HG03108 (cell line): ENCODE data around the gene S100A7A.
"Not testable (repeated sequence)": the region's sequence is repeated elsewhere in the genome, so short reads cannot be mapped to it uniquely, and the experiment has no call there.

Experiments used
- ATAC-seq: cut with Tn5 transposase; IDR thresholded peaks from one replicate; pipeline ENCODE4 v1.9.1; 2021; ENCODE audit warnings: moderate library complexity; ENCODE audit not compliant: unreplicated experiment

S100A7A gene

DNA sequence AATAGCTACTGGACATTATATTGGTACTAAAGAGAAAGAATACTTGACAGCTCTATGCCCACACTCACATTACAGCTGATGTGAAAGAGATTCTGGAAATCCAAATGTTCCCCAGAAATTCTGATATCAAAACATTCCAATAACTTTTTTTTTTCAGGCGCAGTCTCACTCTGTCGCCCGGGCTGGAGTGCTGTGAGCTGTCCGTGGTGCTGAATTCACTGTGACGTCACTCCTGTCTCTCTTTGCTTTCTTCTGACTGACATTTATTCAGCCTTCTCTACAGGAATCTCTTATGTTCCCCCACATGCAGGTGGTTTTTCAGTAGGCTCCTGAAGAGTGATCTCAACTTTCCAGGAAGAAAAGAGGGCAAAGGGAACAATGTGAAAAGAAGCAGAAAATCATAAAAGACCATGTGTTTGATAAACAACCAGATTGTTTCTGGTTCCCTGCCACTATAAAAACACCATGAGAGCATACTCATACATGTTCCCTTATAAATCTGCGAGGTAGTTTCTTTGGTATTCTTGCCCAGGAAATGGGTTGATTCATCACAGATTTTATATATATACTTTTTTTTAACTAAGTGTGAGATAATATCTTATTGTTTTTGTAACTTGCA is 6.2 kb downstream of the S100A7A start:
- ATAC-seq = no peak

DNA sequence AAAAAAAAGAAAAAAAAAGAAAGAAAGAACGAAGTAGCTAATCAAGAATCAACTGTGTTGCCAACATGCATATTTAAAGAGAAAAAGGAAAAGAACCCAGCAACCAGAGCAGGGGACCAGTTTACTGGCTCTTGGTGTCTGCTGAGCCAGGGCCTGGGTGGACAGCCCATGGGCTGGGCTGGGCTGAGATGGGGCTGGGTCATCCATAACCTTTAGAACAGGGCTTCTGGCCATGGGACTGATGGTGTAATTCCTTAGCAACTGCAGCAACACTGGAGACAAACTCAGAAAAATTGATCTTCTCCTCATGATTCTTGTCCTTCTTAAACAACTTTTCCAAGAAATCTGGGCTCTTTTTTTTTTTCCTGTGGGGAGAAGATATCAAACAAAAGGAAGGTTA is 10.5 kb downstream of the S100A7A start:
- no peak for ATAC-seq

DNA sequence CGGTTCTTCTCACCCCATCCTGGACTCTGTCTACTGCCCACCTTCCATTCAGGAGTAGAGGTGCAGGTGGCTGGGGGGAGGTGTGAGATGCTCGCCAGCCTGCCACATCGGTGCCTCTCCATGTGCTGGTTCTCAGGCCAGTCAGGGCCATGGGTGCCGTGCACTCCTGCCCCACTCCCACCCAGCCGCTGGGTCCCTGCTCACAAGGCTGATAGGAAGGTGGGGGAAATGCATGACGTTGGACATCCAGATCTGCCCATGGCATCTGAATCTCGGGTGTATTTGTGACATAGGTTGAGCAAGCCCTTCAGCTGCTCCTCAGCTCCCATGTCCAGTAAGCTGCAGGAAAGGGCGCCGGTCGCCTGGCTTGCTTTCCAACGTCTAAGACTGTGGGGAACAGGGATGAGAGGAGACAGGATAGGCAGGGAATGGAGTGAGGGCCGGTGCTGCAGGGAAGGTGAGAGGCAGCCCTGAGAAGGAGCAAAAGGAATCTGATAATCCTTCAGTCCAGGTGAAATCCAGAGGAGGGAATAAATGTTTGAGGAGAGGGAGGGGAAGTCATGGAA is 11.8 kb downstream of the S100A7A start:
- ATAC-seq = no peak

DNA sequence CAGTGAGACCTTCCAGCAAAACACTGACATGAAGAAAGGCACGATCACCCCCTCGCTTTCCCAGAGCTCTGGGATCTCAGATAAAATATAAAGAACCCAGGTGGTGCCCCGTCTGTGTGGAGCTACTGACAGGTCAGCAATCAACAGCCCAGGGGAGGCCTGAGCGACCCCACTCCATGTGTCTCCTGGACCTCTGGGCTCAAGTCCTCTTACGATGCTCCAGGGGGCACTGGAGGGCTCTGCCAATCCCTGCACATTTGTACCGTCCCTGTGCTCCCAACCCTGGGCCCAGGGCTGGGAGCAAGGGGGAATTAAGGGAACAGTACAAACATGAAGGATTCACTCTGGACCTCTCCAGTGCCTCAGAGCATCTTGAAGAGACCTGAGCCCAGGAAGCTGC is 12.5 kb downstream of the S100A7A start:
- no peak for ATAC-seq

DNA sequence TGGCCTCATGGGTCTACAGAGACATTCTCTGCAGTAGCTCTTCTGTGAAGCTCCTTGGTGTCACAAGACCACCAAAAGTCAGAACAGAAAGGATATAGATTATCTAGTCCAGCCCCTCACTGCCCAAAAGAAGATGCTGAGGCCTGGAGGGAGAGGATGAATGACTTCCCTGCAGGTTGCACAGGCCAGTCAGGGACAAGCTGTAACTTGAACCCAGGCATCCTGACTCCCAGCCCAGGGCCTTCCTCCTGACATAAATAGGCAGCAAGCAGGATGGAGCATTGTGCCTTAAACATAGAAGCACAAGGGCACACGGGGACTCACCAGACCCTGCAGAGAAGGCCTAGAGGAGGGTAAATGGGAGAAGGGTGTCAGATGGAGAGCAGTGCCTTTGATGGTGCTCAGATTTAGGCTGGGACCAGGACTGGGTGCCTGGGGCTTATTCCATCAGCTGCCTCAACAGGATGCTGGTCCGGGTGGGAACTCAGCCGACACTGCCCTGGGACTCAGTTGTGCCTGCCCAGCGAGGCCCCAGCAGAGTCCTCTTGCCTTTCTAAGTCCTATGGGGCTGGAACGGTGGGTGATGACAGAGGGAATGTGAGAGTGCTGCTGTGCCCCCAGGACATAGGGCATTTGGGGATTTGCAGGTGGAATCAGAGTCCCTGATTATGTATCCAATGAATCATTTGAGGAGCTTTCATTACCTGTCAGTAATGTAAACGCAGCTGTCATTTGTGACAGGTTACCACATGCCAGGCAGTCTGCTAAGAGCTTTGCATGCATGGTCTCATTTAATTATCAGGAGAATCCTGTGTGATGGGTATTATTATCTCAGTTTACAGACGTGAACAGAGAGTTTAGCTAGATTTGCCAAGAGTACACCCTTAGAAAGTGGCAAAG is 13.2 kb downstream of the S100A7A start:
- no peak for ATAC-seq

DNA sequence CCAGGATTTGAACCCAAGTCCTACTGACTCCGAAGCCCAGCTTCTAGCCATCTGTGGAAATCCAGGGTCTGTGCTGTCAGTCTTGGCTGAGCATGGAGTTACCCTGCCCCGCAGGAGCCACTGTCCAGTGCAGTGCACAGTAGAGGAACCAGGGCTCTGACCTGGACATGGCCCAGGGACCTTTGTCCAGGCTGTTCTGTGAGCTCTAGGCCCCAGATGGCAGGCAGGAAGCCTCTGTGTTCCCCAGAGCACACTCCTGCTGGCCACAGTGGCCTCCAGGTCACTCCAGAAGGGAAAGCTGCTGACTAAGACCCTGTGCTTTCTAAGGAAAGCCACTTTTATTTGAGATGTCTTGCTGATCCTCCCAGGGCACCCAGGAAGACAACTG is 13.8 kb downstream of the S100A7A start:
- ATAC-seq = no peak

DNA sequence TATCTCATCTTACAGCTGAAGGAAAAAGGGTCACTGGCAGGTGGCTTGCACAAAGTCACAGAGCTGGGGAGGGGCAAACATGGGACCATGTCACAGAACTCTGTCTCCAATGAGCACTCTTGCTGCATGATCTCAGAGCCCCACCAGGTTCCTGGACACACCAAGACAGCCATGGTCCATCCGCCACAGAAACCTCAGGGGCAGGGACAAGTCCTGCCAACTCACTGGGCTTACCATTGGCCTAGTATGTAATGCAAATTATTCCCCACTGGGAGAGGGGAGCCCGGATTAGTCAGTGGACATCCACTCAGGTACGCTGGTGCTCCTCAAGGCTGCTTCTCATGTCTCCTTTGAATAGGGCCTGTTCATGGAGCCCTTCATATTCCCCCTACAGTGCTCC is 14.2 kb downstream of the S100A7A start:
- no peak for ATAC-seq

DNA sequence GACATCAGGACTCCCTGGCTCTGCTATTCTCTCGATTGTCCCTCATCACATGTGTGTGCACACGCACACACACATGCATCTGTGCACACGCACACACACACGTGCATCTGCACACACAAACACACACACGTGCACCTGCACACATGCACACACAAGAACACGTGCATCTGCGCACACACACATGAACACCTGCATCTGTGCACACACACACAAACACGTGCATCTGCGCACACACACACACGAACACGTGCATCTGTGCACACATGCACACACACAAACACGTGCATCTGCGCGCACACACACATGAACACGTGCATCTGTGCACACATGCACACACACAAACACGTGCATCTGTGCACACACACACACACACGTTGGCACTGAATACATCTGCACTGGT is 14.7 kb downstream of the S100A7A start:
- ATAC-seq = no peak

DNA sequence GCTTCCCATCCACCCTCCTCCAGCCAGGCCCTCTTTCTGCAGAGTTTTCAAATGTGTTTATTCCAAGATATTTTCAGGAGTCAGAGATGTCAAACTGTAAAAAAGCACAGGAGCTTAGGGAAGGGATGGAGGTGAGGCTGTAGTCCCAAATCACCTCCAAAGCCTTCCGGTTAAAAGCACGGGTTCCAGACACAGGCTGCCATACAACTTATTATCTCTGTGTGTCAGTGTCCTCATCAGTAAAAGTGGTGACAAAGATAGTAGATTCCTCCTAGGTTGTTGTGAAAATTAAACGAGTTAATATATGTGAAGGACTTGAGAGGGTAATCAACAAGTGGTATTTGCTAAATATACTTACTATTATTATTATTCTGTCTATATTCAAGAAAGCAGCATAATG is 15.1 kb downstream of the S100A7A start:
- no peak for ATAC-seq

DNA sequence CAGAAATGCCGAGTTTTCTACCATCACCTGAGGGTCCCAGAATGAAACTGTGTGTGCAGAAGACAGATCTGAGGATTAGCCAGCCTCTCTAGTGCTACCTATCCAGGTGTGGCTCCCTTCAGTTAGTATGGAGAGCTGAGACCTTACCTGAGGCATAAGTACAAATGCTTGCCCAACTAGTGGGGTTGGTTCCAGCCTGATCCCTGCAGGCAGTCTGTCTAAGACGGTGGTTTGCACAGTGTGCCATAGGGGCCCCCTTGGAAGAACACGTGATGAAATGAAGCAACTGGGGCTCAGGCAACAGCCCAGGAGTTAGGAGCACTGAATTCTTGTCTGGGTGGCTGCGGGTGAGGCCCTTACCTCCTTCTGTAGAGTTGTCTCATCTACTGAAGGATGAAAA is 15.6 kb downstream of the S100A7A start:
- ATAC-seq = no peak

DNA sequence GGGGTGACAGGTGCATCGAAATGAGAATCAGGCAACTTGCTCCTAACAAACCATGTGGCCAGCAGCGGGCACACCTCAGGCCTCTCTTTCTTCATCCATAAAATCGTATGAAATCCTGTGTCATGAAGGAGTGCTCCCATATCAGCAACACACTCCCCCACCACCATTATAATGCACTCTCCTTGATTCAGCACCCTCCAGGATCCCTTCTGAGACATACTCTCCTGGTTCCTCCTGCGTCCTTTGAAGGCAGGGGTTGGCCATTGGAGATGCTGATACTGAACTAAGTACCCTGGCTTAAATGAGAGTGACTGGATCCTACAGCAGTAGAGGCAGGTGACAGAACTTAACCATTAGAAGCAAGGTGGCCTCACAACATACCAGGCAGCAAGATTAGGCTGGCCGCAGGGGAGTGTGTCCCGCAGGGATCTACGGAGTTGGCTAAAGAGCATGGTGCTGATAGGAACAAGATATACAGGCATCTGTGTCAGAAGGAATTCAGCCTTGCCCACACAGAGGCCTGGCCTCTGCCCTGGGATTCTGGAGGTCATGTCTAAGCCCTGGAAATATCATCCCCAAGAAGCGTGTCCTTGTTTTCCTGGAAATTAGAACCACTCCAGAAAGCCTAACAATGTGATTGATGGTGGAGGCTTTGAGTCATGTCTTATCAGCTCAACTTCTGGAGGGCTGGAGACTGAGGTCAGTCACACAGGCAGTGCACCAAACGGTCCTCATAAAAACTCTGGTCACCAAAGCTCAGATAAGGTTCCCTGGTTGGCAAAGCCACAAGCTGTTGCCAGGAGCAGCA is 16.8 kb downstream of the S100A7A start:
- no peak for ATAC-seq

DNA sequence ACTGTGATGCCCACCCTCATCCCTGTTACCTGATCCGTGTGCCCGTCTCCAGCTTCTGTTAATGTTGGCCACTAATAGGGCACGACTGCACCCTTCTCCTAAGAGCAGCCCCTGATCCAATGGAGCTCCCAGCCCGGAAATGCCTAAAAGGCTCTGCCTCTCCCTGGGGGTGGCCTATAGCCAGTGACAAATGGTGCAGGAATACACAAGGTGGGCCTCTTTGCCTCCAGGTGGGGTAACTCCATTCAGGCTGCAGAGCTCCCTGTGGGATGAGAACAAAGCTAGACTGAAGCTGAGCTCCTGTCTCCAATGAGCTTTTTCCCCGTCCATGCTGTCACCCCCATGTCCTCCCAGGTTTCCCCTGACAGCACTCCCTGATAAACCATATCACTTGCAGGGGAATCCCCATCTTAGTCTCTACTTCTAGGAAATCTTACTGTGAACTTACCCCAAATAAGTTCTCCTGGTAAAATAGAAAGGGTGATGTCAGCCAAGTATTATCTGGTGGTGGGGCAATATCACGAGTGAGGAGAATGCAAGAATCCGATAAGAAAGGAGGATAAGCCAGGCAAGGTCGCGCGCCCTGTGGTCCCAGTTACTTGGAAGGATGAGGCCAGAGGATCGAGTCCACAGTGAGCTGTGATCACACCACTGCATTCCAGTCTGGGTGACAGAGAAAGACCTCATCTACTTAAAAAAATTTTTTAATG is 18.6 kb downstream of the S100A7A start:
- no peak for ATAC-seq

DNA sequence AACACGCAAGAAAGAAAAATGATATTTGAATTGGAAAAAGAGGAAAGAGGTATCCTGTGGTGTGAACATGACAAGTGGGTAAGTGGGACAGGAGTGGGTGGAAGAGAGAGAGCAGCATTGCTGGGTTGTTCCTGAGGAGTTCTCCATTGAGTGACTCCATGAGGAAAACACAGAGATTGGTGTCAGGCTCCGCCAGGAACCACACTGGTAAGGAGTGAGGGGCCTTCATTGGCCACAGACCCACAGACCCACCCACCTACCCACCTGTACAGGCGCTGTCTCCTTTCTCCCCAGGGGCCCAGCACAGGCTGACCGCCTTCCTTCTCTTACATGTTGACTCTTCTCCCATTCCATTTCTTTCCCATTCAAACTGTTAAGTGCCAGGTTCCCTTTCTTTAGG is 20.9 kb downstream of the S100A7A start:
- ATAC-seq = no peak

DNA sequence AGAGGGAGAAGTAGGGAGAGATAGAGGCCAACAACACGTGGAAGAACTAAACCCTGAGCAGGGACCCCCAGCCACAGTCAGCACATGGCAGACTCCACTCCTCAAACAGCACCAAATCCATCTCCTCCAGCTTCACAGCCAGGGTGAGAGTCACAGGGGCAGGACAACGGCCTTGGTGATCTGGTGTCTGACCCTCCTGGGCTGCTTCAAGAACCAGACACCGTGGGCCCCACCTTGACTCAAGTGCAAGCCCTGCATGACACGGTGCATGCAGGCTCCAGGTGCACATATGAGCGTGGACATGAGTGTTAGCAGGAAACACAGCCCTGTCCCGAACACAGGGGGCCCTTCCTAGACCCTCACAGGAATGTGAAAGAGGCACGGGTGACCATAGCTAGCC is 22.3 kb downstream of the S100A7A start:
- no peak for ATAC-seq

DNA sequence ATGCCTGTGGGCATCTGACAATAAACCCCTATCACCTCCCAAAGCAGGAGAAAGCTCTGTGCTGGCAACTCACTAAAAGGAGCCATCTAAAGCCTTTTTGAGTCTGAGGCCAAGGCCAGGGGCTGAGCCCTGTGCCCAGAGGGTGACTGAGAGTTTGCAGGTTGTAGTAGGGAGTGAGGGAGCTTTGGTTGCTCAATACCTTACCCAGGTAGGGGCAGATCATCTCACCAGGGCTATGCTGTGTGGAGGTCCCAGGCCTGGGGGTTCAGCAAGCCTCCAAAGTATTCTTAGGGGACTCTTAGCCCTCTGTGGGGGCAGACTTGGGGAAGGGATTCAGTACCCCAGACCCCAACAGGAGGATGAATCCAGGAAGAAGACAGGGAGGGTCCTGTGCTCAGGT is 23.0 kb downstream of the S100A7A start:
- no peak for ATAC-seq

DNA sequence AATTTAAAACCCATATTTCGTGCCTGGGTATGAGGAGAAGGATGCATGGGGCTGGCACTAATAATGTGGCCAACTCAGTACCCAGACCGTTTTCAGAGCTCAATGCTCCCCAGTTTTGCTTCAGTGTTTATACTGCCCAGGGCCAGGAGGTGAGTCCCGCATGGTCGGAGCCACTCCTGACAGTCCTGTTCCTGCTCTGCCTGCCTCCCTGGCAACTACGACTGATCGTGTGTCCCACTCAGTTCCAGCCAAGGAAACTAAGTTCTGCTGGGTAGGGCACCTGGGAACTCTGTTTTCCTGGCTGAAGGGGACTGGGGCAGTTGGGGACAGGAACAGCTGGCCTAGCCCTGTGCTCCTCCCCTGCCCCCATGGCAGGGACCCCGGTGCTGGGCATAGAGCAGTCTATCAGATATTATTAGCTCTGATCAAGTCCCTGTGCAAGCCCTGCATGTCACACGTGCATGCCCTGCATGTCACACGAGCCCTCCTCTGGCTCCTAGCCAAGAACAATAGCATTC is 25.0 kb downstream of the S100A7A start:
- no peak for ATAC-seq

DNA sequence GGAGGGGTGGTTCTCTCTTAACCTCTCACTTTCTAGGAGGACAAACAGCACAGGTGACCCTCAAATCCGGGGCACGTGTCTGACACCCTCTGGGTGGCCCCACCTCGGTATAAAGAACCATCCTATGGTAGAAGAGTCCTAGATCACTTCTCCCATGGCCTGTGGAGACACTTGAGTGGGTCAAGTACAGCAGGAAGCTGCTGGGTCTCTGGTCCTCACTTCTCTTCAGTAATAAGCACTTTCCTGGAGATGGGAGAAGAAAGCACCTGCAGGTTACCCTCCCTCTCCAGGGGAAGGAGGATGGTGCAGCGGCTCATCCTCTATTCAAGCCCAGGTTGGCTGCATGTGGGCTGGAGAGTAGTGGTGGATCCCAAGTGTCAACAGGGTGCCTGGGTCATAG is 27.2 kb downstream of the S100A7A start:
- ATAC-seq = no peak

DNA sequence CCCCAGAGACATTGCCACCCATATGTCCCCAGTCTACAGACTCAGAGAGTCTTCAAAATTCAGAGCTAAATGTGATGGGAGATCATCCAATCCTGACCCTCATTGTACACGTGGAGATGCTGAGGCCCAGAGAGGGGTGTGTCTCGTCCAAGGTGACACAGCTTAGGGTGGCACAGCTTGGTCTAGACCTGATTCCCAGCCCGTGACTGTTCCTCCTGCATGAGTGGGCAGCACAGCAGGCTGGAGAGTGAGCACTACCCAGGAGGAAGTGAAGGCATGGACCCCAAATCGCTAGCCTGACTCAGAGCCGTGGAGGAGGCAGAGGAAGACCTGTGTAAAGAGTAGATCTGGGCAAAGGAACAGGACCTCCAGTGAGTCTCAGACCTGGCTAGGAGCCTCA is 27.8 kb downstream of the S100A7A start:
- no peak for ATAC-seq

DNA sequence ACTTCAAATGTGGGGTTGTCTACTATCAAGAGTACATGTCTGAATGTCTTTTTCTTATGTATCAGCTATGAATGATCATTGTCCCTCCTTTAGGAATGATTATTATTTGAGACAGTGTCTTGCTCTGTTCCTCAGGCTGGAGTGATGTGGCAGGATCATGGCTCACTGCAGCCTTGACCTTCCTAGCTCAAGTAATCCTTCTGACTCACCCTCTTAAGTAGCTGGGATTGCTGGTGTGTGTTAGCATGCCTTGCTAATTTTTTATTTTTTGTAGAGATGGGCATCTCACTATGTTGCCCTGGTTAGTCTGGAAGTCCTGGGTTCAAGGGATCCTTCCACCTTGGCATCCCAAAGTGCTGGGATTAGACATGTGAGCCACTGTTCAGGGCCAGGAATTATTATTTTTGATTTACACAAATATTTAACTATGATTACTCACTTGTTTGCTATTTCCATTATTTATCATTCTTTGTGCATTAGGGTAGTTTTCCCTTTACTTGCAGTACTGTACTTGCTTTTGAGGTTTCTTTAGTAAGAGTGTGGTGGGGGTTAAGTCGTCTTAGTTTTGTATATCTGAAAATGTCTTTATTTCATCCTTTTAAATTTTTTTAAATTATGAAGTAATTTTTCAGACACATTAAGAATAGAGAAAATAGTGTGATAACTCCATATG is 31.3 kb downstream of the S100A7A start:
- no peak for ATAC-seq

DNA sequence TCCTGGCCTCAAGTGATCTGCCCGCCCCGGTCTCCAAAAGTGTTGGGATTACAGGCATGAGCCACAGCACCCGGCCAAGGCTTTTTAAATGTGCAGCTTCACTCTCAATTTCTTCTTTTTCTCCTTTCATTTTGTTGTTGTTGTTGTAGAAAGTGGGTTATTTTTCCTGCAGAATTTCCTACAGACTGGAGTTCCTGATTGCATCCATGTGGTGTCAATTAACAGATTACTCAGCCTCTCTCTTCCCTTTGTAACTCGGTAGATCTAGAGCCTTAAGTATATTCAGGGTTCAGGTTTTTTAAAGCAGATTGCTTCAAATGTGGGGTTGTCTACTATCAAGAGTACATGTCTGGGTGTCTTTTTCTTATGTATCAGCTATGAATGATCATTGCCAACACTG is 32.5 kb downstream of the S100A7A start:
- not testable (repeated sequence) for ATAC-seq
